Heart left ventricle (tissue), 13 donors: ENCODE measurements around the gene TANGO6.

Experiments used
- POLR2A ChIP-seq, 2 donors: fragments of 450-650 bp; IDR thresholded peaks; one replicate each; pipeline ENCODE4 v1.6.1; 2017; ENCODE audit warnings: antibody characterized with exemption in 2 of 2, mild to moderate bottlenecking in 2 of 2, moderate library complexity in 2 of 2
- TF ChIP-seq, protein P1 (sequence below), 12 donors: fragments of 200-600 bp; sonication (generic) in 4 of 12; IDR thresholded peaks; one replicate each; pipeline versions ENCODE4 v1.5.0 to v1.8.0; 2018 to 2022; ENCODE audit warnings: antibody characterized with exemption in 12 of 12, mild to moderate bottlenecking in 5 of 12
- donor health status: ischemic (EF 13 %, LVEDD 7.1; RV severe dilation, severe dysfunction).
- donor health status: DM: no; HTN: yes; CAD: no.
- donor health status: DM: no; HTN: no; CAD: no.
- donor health status: ischemic (EF 25% LVEDD 6.9; RV normal size, moderate dysfunction).
- donor health status: ischemic (EF 25% LVEDD 5.7; RV mildly dilated, moderate dysfunction).
- donor health status: ischemic (EF 35%, LVEDD 5.7; RV mildly dilated, moderate dysfunction).
- donor health status: nonischemic (EF 11% LVEDD 7.7; RV severe dilation, severe dysfunction).
- donor health status: DM: yes; HTN: yes; CAD: no.
- donor health status: PGD.
- donor health status: ischemic (EF 29% LVEDD 5.4; RV normal size, mild dysfunction).
- donor health status: nonischemic (EF 23%, LVEDD 6.1; RV moderate dilation, normal function).

DNA sequence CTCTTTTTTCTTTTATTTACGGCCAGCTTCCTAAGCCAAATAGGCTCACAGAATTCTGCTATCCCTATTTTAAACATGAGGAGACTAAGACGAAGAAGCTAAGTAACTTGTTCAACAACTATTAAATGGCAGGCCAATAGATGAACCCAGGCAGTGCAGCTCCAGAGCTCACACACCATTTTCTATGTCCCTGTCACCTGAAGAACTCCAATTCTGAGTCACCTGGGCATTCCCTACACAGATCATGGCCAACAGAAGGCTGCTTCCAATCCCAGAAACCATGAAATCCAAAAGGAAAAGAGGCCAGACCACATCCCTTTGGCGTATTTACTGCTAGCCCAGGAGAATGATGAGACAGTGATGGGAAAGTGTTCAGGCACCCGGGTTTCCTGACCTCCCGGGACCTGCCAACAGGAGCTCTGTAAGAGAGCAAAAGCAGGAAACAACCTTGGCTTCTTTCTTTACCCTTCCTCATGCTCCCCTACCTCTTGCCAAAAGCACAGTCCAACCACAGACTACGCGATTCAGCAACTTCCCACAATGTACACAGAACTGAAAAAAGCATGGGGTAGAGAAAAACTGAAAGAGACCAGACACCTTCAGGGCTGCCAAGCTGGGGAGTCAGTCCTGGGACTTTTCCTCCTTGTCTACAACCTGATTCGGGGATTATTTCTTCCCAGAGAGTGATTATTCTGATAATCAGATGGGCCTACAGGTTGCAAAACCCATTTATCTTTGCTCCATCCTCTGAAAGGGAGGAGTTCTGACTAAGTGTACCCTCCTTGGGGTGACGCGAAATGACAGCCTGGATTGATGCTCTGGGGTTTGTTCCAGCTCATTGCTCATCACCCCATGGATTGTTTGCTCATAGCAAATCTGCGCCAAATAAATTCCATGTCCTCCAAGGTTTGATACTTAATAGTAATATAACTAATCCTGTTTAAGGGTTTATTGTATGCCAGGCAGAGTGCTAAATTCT is 214.4 kb downstream of the TANGO6 start:
- TF ChIP-seq, protein P1, sequence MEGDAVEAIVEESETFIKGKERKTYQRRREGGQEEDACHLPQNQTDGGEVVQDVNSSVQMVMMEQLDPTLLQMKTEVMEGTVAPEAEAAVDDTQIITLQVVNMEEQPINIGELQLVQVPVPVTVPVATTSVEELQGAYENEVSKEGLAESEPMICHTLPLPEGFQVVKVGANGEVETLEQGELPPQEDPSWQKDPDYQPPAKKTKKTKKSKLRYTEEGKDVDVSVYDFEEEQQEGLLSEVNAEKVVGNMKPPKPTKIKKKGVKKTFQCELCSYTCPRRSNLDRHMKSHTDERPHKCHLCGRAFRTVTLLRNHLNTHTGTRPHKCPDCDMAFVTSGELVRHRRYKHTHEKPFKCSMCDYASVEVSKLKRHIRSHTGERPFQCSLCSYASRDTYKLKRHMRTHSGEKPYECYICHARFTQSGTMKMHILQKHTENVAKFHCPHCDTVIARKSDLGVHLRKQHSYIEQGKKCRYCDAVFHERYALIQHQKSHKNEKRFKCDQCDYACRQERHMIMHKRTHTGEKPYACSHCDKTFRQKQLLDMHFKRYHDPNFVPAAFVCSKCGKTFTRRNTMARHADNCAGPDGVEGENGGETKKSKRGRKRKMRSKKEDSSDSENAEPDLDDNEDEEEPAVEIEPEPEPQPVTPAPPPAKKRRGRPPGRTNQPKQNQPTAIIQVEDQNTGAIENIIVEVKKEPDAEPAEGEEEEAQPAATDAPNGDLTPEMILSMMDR (IDR thresholded peaks at IDR 0.05) = no peak
- TF ChIP-seq POLR2A (IDR thresholded peaks at IDR 0.05) = no peak
